H54 (cell line): Measurements from ENCODE around the gene OGN.
A peak's percentile ranks its signal among the peaks of the same experiment; 100 is the strongest.

Source experiments
- DNase-seq: peaks from one replicate; pipeline ENCODE4 v3.0.0; 2011; ENCODE audit warnings: low spot score, mixed read lengths; ENCODE audit not compliant: insufficient read length
- FAIRE-seq: peaks from 3 replicates; lab custom pipeline; 2011; peaks lifted over from hg19 to GRCh38; lab: Jason Lieb, UNC
- POLR2A ChIP-seq: IDR thresholded peaks from 2 replicates; pipeline ENCODE4 v1.6.1; 2011; ENCODE audit warnings: low read depth, mild to moderate bottlenecking, low read length

Gene OGN

GRCh38 chr9:92385953-92386352 is 18.4 kb downstream of the OGN start:
- FAIRE-seq: no peak
- DNase-seq: no peak
- TF ChIP-seq POLR2A: no peak

GRCh38 chr9:92385477-92385876 is 18.9 kb downstream of the OGN start:
- FAIRE-seq: peak; percentile 90
- no peak for TF ChIP-seq POLR2A
- DNase-seq: no peak

- no peak for DNase-seq
- TF ChIP-seq POLR2A: no peak
- FAIRE-seq: no peak
These were observed 19.4 kb downstream of the OGN start for GRCh38 chr9:92385001-92385400.

GRCh38 chr9:92384375-92384774 is 20.0 kb downstream of the OGN start:
- peak; percentile 96 for FAIRE-seq
- DNase-seq: no peak
- no peak for TF ChIP-seq POLR2A

GRCh38 chr9:92381775-92382174 is 22.6 kb downstream of the OGN start:
- no peak for TF ChIP-seq POLR2A
- DNase-seq: no peak
- peak; percentile 62 for FAIRE-seq

- TF ChIP-seq POLR2A: no peak
- no peak for DNase-seq
- FAIRE-seq: peak; percentile 94
These were observed 23.8 kb downstream of the OGN start for GRCh38 chr9:92380603-92381002.

- FAIRE-seq (peak; percentile 72), DNase-seq (no peak)
- no peak for TF ChIP-seq POLR2A
These were observed 25.4 kb downstream of the OGN start for GRCh38 chr9:92378865-92379560.

- no peak for FAIRE-seq
- DNase-seq: no peak
- TF ChIP-seq POLR2A: no peak
These were observed 26.5 kb downstream of the OGN start for GRCh38 chr9:92377876-92378275.

- TF ChIP-seq POLR2A: no peak
These were observed 31.2 kb downstream of the OGN start for GRCh38 chr9:92373167-92373566.

GRCh38 chr9:92369075-92369474 is 35.3 kb downstream of the OGN start:
- no peak for DNase-seq
- TF ChIP-seq POLR2A: no peak
- FAIRE-seq: no peak

More at GRCh38 chr9:92373167-92373566, 31.2 kb downstream of the OGN start:
- DNase-seq: no peak
- FAIRE-seq: no peak

GRCh38 chr9:92360083-92360482 is 44.3 kb downstream of the OGN start:
- no peak for DNase-seq
- no peak for TF ChIP-seq POLR2A
- no peak for FAIRE-seq

- FAIRE-seq: no peak
- no peak for DNase-seq
- no peak for TF ChIP-seq POLR2A
These were observed 44.9 kb downstream of the OGN start for GRCh38 chr9:92359394-92359995.

GRCh38 chr9:92353051-92353450 is 51.3 kb downstream of the OGN start:
- DNase-seq: no peak
- FAIRE-seq: no peak
- no peak for TF ChIP-seq POLR2A

- FAIRE-seq (no peak), DNase-seq (no peak)
- TF ChIP-seq POLR2A: no peak
These were observed 53.6 kb downstream of the OGN start for GRCh38 chr9:92350740-92351133.
